Putamen (tissue), 1 donor: ENCODE results near the gene MEIS3.
"Not testable (repeated sequence)": the region's sequence is repeated elsewhere in the genome, so short reads cannot be mapped to it uniquely, and the experiment has no call there.

Experiments
- DNase-seq: peaks from one replicate; pipeline ENCODE4 v3.0.0-alpha.2; 2016; ENCODE audit warnings: low spot score

Gene MEIS3

GRCh38 chr19:47386582-47386981 is 32.7 kb downstream of the MEIS3 start:
- DNase-seq: not testable (repeated sequence)

DNA sequence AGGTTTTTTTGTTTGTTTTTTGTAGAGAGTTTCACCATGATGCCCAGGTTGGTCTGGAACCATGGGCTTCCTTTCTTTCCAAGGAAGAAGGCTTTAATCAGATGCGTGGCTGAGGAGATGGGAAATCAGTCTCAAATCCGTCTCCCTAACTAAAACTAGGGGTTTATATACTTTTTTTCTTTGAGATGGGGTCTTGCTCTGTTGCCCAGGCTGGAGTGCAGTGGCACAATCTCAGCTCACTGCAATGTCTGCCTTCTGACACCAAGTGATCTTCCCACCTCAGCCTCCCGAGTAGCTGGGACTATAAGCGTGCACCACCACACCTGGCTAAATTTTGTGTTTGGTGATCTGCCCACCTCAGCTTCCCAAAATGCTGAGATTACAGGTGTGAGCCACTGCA is 34.8 kb downstream of the MEIS3 start:
- DNase-seq: not testable (repeated sequence)

GRCh38 chr19:47383890-47384289 is 35.4 kb downstream of the MEIS3 start:
- DNase-seq: not testable (repeated sequence)

DNA sequence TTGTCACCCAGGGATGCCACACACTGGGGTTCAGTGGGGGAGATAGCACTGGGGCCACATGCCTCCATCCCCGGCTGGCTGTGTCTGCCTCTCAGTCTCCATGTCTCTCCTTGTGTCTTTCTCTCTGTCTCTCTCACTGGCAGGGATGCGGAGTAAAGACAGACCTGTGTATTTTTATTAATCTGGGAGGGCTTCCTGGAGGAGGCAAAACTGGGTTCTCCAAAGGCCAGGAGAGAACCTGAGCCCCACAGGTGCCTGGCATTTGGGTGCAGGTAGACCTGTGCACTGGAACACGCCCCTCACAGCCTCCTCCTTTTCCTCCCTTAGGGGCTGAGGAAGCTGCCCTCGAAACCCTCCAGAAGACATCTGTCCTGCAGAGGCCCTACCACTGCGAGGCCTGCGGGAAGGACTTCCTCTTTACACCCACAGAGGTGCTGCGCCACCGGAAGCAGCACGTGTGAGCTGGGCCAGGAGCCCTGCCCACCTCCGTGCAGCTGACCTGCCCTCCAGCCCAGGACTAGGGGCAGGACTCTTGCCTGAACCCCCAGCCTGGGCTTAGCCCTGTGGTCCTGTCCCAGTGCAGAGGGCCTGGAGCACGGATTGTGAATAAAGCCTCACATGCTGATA is 37.6 kb downstream of the MEIS3 start:
- no peak for DNase-seq

DNA sequence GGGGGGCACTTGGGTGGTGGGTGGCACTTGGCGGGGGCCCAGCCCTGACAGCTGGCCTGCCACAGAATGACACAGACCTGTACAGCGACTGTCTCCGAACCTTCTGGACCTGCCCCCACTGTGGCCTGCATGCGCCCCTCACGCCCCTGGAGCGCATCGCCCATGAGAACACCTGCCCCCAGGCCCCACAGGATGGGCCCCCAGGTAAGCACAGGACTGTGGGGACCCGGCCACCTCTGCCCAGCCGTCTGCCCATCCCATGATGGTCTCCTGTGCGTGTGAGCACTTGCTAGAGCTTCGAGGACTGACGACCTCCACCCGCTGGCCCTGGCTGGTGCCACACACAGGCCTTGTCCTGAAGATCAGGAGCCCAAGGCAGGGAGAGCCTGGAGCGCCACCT is 38.2 kb downstream of the MEIS3 start:
- no peak for DNase-seq

DNA sequence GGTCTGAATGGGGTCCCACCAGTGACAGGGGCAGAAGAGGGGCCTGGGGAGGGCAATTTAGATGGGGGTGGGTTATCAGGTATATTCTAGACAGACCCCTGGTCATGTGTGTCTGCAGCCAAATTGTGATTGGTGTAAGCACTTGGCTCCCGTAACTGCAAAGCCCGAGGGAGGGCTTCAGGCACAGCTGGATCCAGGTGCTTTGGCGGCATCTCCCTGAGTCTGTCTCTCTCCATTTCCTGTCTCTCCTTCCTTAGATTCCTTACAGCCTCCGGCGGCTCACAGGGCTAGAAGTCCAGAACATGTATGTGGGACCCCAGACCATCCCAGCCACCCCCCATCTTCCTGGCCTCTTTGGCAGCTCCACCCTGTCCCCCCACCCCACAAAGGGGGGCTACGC is 38.8 kb downstream of the MEIS3 start:
- no peak for DNase-seq

DNA sequence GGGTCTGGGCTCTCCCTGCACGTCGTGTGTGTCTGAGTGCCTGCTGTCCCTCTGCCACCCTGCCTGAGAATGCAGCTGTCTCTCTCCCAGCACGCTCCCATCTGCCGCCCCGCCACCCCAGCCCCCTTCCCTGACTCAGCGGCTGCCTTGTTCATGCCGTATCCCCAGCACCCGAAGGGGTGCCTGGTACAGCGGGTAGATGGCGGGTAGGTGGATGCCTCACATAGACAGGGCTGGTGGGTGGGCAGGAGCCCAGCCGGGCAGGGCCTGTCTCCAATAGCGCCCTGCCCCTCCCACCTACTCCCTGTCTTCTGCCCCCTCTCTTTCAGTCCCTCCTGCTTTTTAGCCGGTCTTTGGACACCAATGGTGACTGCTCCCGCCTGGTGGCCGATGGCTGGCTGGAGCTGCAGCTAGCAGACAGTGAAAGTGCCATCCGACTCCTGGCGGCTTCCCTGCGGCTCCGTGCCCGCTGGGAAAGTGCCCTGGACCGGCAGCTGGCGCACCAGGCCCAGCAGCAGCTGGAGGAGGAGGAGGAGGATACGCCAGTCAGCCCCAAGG is 39.9 kb downstream of the MEIS3 start:
- peak; percentile 66 for DNase-seq

GRCh38 chr19:47378246-47378645 is 41.1 kb downstream of the MEIS3 start:
- no peak for DNase-seq

DNA sequence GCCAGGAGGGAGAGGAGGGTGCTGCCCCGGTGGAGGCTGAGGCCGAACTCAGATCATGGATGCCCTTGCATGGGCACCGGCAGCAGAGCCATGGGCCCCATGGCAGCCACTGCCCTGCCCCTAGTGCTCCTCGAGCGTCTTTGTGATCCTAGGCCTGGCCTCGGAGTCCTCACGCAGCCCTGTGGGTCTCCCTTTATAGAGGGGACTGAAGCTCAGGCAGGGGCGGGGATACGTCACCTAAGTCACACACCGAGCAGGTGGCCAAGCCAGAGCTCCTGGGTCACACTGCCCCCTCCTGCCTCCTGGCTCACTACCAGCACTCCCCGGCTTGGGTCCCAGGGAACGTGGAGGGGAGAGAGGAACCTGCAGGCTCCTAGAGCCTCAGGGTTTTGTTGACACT is 41.5 kb downstream of the MEIS3 start:
- no peak for DNase-seq

GRCh38 chr19:47377208-47377701 is 42.1 kb downstream of the MEIS3 start:
- no peak for DNase-seq

DNA sequence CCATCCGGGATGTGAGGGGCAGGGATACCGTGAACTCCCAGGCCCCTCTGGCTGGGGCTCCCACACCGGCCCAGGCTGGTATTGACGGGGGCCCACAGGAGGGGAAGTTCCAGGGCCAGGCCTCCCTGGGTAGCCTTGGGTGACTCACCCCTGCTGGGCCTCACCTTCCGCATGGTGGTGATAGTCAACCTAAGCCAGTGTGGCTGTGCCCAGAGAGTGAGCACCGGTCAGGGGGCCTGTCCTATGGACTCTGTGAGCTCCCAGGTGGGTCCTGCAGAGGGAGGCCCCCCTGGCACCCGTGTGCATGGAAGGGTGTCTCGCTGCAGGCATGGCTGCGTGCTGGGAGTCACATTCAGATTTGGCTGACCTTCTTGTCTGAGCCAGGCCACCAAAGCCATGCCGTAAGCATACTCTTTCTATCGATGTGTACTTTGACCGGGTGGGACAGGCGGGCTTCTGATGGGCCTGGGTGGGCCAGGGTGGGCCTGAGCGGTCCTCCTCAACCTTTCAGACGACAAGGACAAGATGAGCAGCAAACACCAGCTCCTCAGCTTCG is 42.7 kb downstream of the MEIS3 start:
- no peak for DNase-seq

GRCh38 chr19:47375694-47376588 is 43.4 kb downstream of the MEIS3 start:
- DNase-seq: no peak

GRCh38 chr19:47374876-47375693 is 44.2 kb downstream of the MEIS3 start:
- no peak for DNase-seq

GRCh38 chr19:47373246-47374240 is 45.8 kb downstream of the MEIS3 start:
- no peak for DNase-seq

DNA sequence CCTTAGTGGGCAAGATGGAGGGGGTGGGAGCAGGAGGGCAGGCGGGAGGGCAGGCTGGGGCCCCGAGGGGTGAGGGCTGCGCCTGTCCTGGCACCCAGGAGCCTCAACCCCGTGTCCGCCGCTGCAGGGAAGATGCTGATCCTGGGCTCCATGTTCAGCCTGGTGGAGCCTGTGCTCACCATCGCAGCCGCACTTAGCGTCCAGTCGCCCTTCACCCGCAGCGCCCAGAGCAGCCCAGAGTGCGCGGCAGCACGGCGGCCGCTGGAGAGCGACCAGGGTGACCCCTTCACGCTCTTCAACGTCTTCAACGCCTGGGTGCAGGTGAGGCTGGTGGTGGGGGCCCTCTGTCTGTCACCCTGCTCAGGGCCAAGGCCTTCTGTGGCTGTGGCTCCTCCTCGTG is 46.7 kb downstream of the MEIS3 start:
- no peak for DNase-seq

GRCh38 chr19:47371261-47371660 is 48.1 kb downstream of the MEIS3 start:
- no peak for DNase-seq

GRCh38 chr19:47370045-47370611 is 49.2 kb downstream of the MEIS3 start:
- peak; percentile 43 for DNase-seq

GRCh38 chr19:47365455-47365854 is 53.9 kb downstream of the MEIS3 start:
- DNase-seq: not testable (repeated sequence)

DNA sequence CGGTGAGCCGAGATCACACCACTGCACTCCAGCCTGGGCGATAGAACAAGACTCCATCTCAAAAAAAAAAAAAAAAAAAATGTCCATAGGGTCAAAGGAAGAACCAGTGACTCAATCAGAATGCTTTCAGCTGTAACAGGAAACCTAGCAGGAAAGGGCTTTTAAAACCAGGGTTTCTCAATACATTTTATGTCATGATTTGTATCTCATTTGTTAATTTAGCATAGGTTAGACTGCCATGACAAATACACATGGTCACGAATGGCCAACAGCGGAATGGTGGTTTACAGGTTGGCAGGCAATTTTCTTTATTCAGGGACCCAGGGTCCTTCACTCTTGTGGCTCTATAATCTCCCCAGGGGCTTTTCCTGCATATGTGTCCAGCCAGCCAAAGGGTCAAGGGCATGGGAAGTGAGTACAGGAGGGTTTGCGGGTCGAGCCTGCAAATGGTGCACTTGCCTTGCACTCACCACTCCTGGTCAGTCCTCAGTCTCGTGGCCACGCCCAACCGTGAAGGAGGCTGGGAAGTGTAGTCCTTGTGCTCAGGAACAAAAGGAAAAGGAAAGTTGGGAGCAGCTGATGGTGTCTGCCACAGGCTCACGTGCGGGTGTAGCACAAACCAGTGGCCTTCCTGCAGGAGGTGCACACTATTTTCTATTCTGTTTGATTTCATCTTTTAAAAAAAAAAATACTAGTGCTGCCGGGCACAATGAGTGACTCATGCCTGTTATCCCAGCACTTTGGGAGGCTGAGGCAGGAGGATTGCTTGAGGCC is 55.4 kb downstream of the MEIS3 start:
- DNase-seq: no peak
